HepG2 (cell line): ENCODE data around the gene SSBP4. TPM values are rescaled to one million over a fixed set of nuclear protein-coding genes. Genes with fewer than 3 reads are reported as not detected.
A peak's percentile ranks its signal among the peaks of the same experiment; 100 is the strongest.

Source experiments
- KAT2B ChIP-seq: fragments of 150-350 bp; IDR thresholded peaks from 2 replicates; pipeline ENCODE4 v1.6.1; 2014; ENCODE audit warnings: low read depth, low read length, borderline replicate concordance
- RARA ChIP-seq: IDR thresholded peaks from 2 replicates; pipeline ENCODE4 v1.6.1; 2016; ENCODE audit warnings: missing genetic modification reagents, missing compliant biosample characterization
- RXRA ChIP-seq: sonication (generic); formaldehyde crosslinking; IDR thresholded peaks from 2 replicates; pipeline ENCODE4 v1.5.1; 2020; ENCODE audit warnings: missing genetic modification reagents
- SP4 ChIP-seq: sonication (generic); formaldehyde crosslinking; IDR thresholded peaks from 2 replicates; pipeline ENCODE4 v1.8.1; 2023; ENCODE audit warnings: mild to moderate bottlenecking, missing genetic modification reagents
- ZNF512B ChIP-seq: sonication (generic); formaldehyde crosslinking; IDR thresholded peaks from 2 replicates; pipeline ENCODE4 v1.5.1; 2020; ENCODE audit warnings: missing genetic modification reagents, mild to moderate bottlenecking, borderline replicate concordance
- ZNF562 ChIP-seq: sonication (generic); formaldehyde crosslinking; IDR thresholded peaks from 2 replicates; pipeline ENCODE4 v1.8.0; 2022; ENCODE audit warnings: missing genetic modification reagents, borderline replicate concordance
- ZNF644 ChIP-seq: IDR thresholded peaks from 2 replicates; pipeline ENCODE4 v1.6.1; 2016; ENCODE audit warnings: low read depth
- polyA plus RNA-seq, 8 experiments: library from polyadenylated mRNA; depleted of rRNA in 3 of 8; stranded (reverse) in 7 of 8; unstranded in 1 of 8; fragments of >200 nt; fragmentation: Illumina TruSeq in 4 of 8; extraction: Trizol in 4 of 8; gene quantifications; 2 replicates each; pipeline versions ENCODE4 v1.2.1 to v1.2.3, GENCODE V29; 2011 to 2016; ENCODE audit warnings: low read depth in 4 of 8, missing spikeins in 1 of 8, mixed read lengths in 1 of 8; ENCODE audit not compliant: insufficient read depth in 1 of 8
- total RNA-seq, 5 experiments: library from RNA; depleted of rRNA; stranded (reverse); fragments of >200 nt; fragmentation: Illumina TruSeq; extraction: Trizol; gene quantifications; 2 replicates each; pipeline ENCODE4 v1.2.3, GENCODE V29; 2016; ENCODE audit warnings: low read depth in 1 of 5
- TF ChIP-seq, protein P1 (sequence below), 2 experiments: fragments of 450-650 bp in 1 of 2; sonication (generic) in 1 of 2; formaldehyde crosslinking in 1 of 2; IDR thresholded peaks; 2 replicates each; pipeline versions ENCODE4 v1.6.1 to v1.8.0; 2016 to 2022; ENCODE audit warnings: antibody characterized with exemption in 1 of 2, mild to moderate bottlenecking in 1 of 2, missing genetic modification reagents in 1 of 2
- TF ChIP-seq, protein P2 (sequence below): sonication (generic); formaldehyde crosslinking; IDR thresholded peaks from 2 replicates; pipeline ENCODE4 v1.5.0; 2020; ENCODE audit warnings: missing genetic modification reagents

The SSBP4 gene
- total and polyA plus RNA-seq, 2 of the 13 experiments (the other 11 are each of a cell fraction or from before 2014, with no cell fraction given) = 20.8 to 39.5 TPM

DNA sequence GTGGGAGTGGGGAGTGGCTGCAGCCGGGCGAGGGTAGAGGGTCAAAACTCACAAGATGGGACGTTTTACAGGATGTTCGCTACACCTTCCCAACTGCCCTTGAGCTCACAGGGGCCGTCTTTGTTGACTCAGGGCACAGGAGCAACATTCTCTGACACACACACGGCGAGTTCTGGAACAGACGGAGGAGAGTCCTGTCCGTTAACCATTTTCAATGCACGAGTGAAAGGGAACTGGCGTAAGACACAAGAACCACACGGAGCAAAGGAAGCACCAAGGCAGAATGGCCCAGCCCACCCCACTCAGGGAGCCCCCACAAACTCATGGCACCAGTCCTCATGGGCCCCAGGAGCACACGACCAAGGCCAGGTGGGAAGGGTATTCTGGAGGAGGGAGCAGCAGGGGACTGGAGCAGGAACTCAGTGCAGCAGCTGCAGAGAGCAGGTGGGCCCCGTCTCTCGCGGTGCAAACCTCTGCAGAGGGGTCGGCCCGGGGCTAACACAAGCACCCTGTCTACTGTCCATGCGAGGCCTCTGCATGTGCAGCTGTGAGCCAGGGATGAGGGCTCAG lies 56.6 kb downstream of the SSBP4 start (continued):
- TF ChIP-seq, protein P1, sequence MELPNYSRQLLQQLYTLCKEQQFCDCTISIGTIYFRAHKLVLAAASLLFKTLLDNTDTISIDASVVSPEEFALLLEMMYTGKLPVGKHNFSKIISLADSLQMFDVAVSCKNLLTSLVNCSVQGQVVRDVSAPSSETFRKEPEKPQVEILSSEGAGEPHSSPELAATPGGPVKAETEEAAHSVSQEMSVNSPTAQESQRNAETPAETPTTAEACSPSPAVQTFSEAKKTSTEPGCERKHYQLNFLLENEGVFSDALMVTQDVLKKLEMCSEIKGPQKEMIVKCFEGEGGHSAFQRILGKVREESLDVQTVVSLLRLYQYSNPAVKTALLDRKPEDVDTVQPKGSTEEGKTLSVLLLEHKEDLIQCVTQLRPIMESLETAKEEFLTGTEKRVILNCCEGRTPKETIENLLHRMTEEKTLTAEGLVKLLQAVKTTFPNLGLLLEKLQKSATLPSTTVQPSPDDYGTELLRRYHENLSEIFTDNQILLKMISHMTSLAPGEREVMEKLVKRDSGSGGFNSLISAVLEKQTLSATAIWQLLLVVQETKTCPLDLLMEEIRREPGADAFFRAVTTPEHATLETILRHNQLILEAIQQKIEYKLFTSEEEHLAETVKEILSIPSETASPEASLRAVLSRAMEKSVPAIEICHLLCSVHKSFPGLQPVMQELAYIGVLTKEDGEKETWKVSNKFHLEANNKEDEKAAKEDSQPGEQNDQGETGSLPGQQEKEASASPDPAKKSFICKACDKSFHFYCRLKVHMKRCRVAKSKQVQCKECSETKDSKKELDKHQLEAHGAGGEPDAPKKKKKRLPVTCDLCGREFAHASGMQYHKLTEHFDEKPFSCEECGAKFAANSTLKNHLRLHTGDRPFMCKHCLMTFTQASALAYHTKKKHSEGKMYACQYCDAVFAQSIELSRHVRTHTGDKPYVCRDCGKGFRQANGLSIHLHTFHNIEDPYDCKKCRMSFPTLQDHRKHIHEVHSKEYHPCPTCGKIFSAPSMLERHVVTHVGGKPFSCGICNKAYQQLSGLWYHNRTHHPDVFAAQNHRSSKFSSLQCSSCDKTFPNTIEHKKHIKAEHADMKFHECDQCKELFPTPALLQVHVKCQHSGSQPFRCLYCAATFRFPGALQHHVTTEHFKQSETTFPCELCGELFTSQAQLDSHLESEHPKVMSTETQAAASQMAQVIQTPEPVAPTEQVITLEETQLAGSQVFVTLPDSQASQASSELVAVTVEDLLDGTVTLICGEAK (IDR thresholded peaks at IDR 0.05) = no peak
- TF ChIP-seq, protein P1 (CRISPR knock-in tag; IDR thresholded peaks at IDR 0.05) = peak; percentile 47; the same call in 1 of the 2 replicates
- TF ChIP-seq, protein P2, sequence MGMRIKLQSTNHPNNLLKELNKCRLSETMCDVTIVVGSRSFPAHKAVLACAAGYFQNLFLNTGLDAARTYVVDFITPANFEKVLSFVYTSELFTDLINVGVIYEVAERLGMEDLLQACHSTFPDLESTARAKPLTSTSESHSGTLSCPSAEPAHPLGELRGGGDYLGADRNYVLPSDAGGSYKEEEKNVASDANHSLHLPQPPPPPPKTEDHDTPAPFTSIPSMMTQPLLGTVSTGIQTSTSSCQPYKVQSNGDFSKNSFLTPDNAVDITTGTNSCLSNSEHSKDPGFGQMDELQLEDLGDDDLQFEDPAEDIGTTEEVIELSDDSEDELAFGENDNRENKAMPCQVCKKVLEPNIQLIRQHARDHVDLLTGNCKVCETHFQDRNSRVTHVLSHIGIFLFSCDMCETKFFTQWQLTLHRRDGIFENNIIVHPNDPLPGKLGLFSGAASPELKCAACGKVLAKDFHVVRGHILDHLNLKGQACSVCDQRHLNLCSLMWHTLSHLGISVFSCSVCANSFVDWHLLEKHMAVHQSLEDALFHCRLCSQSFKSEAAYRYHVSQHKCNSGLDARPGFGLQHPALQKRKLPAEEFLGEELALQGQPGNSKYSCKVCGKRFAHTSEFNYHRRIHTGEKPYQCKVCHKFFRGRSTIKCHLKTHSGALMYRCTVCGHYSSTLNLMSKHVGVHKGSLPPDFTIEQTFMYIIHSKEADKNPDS (CRISPR knock-in tag) = no peak
- peak; percentile 78 for TF ChIP-seq RARA (CRISPR knock-in tag)
- TF ChIP-seq RXRA (CRISPR knock-in tag) = no peak; the same call in 1 of the 2 replicates
- TF ChIP-seq ZNF644 (CRISPR knock-in tag) = 0 out of 2 replicates have a peak, but pooled peaks have one; percentile 11
- no peak for TF ChIP-seq ZNF512B (CRISPR knock-in tag)
- TF ChIP-seq ZNF562 = no peak
- no peak for TF ChIP-seq KAT2B
- peak; percentile 27; the same call in 1 of the 2 replicates for TF ChIP-seq SP4 (CRISPR knock-in tag)
